Peyer's patch (tissue), 4 donors: ENCODE results near the gene NACC2. TPM values are rescaled to one million over a fixed set of nuclear protein-coding genes. Genes with fewer than 3 reads are reported as not detected.
A peak's percentile ranks its signal among the peaks of the same experiment; 100 is the strongest.
"Not testable (repeated sequence)": the region's sequence is repeated elsewhere in the genome, so short reads cannot be mapped to it uniquely, and the experiment has no call there.

ENCODE experiments used
- DNase-seq, 3 donors: peaks; one replicate each; pipeline ENCODE4 v3.0.0-alpha.2; 2017 to 2019
- H3K27ac ChIP-seq, 4 donors: fragments of 200-600 bp; sonication (generic); one replicate each; pipeline ENCODE4 v1.5.1; 2016 to 2019
- H3K27me3 ChIP-seq, 2 donors: fragments of 200-600 bp; sonication (generic); one replicate each; pipeline ENCODE4 v1.5.1; 2019
- H3K36me3 ChIP-seq, 3 donors: fragments of 200-600 bp; sonication (generic); one replicate each; pipeline ENCODE4 v1.5.1; 2016 to 2019
- H3K4me1 ChIP-seq, 4 donors: fragments of 200-600 bp; sonication (generic); one replicate each; pipeline ENCODE4 v1.5.1; 2016 to 2019
- H3K4me3 ChIP-seq, 4 donors: fragments of 200-600 bp; sonication (generic); 1 replicate in 3 of 4; 2 replicates in 1 of 4; pipeline ENCODE4 v1.5.1; 2016 to 2019; ENCODE audit warnings: mild to moderate bottlenecking in 1 of 4
- H3K9me3 ChIP-seq, 4 donors: fragments of 200-600 bp; sonication (generic); one replicate each; pipeline ENCODE4 v1.5.1; 2016 to 2019; ENCODE audit warnings: mild to moderate bottlenecking in 1 of 4
- POLR2A ChIP-seq, 2 donors: fragments of 450-650 bp; IDR thresholded peaks; one replicate each; pipeline ENCODE4 v1.5.1; 2017; ENCODE audit warnings: antibody characterized with exemption in 2 of 2, mild to moderate bottlenecking in 2 of 2, moderate library complexity in 2 of 2
- total RNA-seq, 4 donors: library from RNA; depleted of rRNA; stranded (reverse); fragments of >200 nt; gene quantifications; one replicate each; pipeline ENCODE4 v1.1.0, GENCODE V29; 2016
- TF ChIP-seq, protein P1 (sequence below), 6 experiments: fragments of 450-650 bp in 4 of 6; fragments of 200-600 bp in 2 of 6; sonication (generic) in 1 of 6; IDR thresholded peaks; one replicate each; pipeline ENCODE4 v1.5.1; 2017 to 2019; ENCODE audit warnings: antibody characterized with exemption in 6 of 6, mild to moderate bottlenecking in 3 of 6, moderate library complexity in 1 of 6

NACC2 gene
- total RNA-seq, 4 donors from 2014 or later = 8.3 to 24.3 (median 23.1) TPM

DNA sequence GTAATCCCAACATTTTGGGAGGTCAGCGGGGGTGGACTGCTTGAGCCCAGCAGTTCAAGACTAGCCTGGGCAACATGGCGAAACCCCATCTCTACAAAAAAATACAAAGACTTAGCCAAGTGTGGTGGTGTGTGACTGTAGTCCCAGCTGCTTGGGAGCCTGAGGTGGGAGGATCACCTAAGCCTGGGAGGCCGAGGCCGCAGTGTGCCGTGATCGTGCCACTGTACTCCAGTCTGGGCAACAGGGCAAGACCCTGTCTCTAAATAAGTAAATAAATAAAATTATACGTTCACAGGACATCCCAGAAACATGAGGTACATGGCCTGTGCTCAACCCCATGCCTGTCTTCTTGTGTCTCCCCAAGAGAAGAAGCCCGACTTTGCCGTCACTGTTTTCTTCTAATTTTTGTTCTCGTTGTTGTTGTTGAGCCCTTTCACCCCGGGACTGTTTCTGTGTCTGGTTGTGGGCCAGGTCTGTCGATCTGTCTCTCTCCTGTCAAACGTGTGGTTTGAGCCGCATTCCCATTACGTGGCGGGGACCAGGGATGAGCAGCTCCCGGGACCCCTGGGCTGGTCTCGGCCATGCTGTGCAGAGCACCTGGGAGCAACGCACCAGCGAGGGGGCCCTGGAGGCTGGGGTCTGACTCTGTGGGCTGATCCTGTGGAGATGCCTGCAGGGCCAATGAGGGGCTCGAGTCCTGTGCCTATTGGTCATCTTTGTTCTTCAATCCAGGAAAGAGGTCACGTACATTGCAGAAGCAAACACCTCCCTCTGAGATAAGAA is 32.2 kb downstream of the NACC2 start:
- H3K9me3 ChIP-seq = no peaks in the 10 kb centered on the region
- peak in 1 of 3 donors; percentile 43 for DNase-seq
- no peak overlapping the region for H3K27ac ChIP-seq
- TF ChIP-seq POLR2A (IDR thresholded peaks at IDR 0.05) = no peak
- TF ChIP-seq, protein P1, sequence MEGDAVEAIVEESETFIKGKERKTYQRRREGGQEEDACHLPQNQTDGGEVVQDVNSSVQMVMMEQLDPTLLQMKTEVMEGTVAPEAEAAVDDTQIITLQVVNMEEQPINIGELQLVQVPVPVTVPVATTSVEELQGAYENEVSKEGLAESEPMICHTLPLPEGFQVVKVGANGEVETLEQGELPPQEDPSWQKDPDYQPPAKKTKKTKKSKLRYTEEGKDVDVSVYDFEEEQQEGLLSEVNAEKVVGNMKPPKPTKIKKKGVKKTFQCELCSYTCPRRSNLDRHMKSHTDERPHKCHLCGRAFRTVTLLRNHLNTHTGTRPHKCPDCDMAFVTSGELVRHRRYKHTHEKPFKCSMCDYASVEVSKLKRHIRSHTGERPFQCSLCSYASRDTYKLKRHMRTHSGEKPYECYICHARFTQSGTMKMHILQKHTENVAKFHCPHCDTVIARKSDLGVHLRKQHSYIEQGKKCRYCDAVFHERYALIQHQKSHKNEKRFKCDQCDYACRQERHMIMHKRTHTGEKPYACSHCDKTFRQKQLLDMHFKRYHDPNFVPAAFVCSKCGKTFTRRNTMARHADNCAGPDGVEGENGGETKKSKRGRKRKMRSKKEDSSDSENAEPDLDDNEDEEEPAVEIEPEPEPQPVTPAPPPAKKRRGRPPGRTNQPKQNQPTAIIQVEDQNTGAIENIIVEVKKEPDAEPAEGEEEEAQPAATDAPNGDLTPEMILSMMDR (IDR thresholded peaks at IDR 0.05) = no peak
- peaks cover 0 to 31% (median 0%) of the 10 kb centered on the region in 4 donors for H3K4me1 ChIP-seq
- peaks cover 0 to 4% (median 0%) of the 10 kb centered on the region in 3 donors for H3K36me3 ChIP-seq
- no peak overlapping the region for H3K4me3 ChIP-seq
- no peaks in the 10 kb centered on the region for H3K27me3 ChIP-seq

DNA sequence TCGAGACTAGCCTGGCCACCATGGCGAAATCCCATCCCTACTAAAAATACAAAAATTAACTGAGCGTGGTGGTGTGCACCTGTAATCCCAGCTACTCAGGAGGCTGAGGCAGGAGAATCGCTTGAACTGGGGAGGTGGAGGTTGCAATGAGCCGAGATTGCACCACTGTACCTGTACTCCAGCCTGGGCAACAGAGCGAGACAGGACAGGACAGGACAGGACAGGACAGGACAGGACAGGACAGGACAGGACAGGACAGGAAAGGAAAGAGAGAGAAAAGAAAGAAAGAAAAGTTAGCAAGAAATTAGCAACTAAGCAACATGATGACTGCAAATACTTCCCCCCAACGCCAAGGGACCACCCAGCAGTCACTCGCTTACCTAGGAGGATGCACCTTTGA is 33.2 kb downstream of the NACC2 start:
- H3K27ac ChIP-seq, DNase-seq, H3K27me3 ChIP-seq, H3K4me3 ChIP-seq, H3K9me3 ChIP-seq, H3K36me3 ChIP-seq: not testable (repeated sequence)
- peaks cover 0 to 31% (median 0%) of the 10 kb centered on the region in 4 donors for H3K4me1 ChIP-seq

DNA sequence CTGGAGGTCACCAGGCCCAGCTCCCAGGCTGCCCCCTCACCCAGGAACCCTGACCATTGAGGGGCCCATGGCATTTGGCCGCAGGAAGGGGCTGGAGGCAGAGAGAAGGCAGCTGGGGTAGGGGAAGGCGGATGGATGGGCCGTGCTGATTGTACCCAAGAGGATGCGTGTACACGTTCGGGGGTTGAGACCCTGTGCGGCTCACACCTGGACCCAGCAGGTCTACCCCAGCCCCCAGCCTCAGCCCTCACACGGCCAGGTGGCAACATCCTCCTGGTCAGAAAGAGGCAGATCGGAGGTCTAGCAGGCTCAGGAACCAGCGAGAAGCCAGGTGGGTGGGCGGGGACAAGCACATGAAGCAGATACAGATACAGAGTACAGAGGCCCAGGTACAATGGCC is 33.7 kb downstream of the NACC2 start:
- peak in 2 of 3 donors; percentile 36 to 39 for DNase-seq

DNA sequence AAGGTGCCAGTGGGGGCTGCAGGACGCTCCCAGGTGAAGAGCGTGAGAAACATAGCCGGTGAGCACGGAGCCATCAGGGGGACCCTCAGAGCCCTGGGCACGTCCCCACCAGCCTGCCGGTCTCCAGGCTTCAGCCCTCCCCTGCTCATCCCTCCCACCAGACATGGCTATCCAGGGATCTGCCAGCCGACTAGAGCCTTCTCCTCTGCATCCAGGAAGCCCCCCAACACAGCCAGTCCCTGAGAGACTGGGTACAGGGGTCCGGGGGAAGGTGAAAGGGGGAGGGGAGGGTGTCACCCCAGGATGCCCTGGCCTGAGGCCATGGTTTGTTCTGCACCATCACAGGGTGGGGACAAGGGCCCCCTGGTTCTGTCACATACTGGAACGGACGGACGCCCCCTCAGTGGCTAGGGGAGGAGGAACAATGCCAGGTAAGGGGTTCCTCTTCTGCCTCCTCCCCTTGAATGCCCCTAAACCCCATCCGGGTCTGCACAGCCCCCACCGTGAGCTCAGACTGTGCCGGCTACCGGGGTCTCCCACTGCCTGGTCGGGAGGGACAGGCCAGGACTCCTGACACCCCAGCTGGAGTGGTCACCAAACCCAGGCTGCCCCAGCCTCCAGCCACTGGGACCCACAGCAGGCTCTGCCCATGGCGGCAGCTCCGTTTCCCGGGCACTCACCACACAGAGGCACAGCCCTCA is 34.3 kb downstream of the NACC2 start:
- peak in 2 of 3 donors; percentile 36 to 37 for DNase-seq

More for the DNA sequence above, 33.7 kb downstream of the NACC2 start:
- H3K4me1 ChIP-seq = peaks cover 0 to 31% (median 0%) of the 10 kb centered on the region in 4 donors
- H3K27ac ChIP-seq = no peak overlapping the region
- TF ChIP-seq POLR2A (IDR thresholded peaks at IDR 0.05) = no peak
- TF ChIP-seq, protein P1 (IDR thresholded peaks at IDR 0.05) = no peak
- H3K36me3 ChIP-seq = peaks cover 0 to 4% (median 0%) of the 10 kb centered on the region in 3 donors
- H3K27me3 ChIP-seq = no peaks in the 10 kb centered on the region
- no peaks in the 10 kb centered on the region for H3K9me3 ChIP-seq
- H3K4me3 ChIP-seq = no peak overlapping the region

DNA sequence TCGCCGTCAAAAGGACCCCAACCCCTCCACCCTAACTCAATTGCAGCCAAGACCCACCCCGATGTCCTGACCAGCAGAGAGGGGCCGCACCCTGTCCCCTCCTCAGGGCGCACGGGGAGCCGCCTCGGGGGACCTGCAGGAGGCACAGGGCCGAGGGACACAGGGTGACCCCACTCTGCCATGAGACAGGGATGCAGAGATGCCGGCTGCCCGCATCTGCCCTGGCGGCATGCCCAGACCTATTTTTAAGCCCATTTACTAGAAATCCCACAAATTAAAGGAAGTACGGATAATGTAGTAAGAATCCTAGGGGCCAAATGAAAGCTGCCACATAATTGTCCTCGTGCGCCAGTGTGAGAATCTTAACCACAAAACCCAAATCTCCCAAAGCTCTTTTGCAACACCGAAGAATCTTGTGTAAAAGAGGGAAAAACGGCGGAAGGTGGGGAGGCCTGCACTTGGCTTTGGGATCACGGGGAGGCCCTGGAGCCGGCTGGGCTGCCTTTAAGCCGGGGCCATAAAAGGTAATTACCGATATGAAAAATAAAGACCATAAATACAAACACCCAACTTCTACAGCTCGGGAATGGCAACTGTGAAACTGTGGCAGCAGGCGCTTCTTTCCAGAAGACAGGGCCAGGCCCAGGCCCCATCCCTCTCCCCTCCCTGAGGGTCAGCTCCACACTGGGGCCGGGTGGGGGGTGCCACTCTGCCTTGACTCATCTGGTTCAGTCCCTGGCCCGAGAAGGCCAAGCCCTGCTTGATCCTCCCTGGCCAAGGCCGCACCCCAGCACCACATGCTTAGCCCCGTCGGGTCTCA is 35.0 kb downstream of the NACC2 start:
- peak in 2 of 3 donors; percentile 44 to 50 for DNase-seq
- no peaks in the 10 kb centered on the region for H3K27me3 ChIP-seq
- peaks cover 0 to 31% (median 0%) of the 10 kb centered on the region in 4 donors for H3K4me1 ChIP-seq

More for the DNA sequence above, 34.3 kb downstream of the NACC2 start:
- no peaks in the 10 kb centered on the region for H3K9me3 ChIP-seq
- H3K27me3 ChIP-seq = no peaks in the 10 kb centered on the region
- H3K36me3 ChIP-seq = peaks cover 0 to 4% (median 0%) of the 10 kb centered on the region in 3 donors
- H3K4me1 ChIP-seq = peaks cover 0 to 31% (median 0%) of the 10 kb centered on the region in 4 donors
- TF ChIP-seq, protein P1 (IDR thresholded peaks at IDR 0.05) = no peak
- TF ChIP-seq POLR2A (IDR thresholded peaks at IDR 0.05) = no peak
- no peak overlapping the region for H3K27ac ChIP-seq
- H3K4me3 ChIP-seq = no peak overlapping the region

More for the DNA sequence above, 35.0 kb downstream of the NACC2 start:
- Histone ChIP-seq H3K9me3 (no peaks in the 10 kb centered on the region), H3K36me3 (peaks cover 0 to 4% (median 0%) of the 10 kb centered on the region in 3 donors), H3K27ac (no peak overlapping the region), H3K4me3 (no peak overlapping the region)
- TF ChIP-seq POLR2A (IDR thresholded peaks at IDR 0.05) = no peak
- TF ChIP-seq, protein P1 (IDR thresholded peaks at IDR 0.05) = no peak
